Loucy (cell line): Measurements from ENCODE around the gene AP1B1.

Experiments used
- CTCF ChIP-seq: fragments of 200-600 bp; sonication (generic); conservative IDR thresholded peaks from 2 replicates; pipeline ENCODE4 v1.5.1; 2014; ENCODE audit warnings: mild to moderate bottlenecking, antibody characterized with exemption, low read length
- EZH2phosphoT487 ChIP-seq: fragments of 200-600 bp; IDR thresholded peaks from 2 replicates; pipeline ENCODE4 v1.6.1; 2018; ENCODE audit warnings: antibody characterized with exemption, mild to moderate bottlenecking, moderate library complexity, borderline replicate concordance

DNA sequence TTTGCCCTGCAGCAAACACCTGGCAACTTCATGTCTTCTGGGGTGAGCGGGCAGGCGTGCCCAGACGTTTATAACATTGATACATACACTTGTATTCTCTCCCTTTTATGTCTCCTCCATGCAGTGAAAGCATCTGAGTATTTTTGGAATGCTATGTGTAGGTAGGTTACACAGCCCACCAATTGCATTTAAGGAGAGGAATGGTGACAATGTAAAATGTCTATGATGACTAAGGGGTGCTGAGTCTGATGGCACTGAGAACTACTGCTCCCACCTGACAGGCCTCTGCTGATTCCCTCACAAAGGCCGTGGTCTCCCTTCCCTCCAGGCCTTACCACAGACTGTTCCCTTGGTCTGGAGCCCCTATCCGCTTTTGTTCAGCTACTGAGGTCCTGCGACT lies 50.0 kb downstream of the AP1B1 start:
- TF ChIP-seq CTCF: no peak
- no peak for TF ChIP-seq EZH2phosphoT487
